ENCODE measurements around the gene LBH. TPM values are rescaled to one million over a fixed set of nuclear protein-coding genes. Genes with fewer than 3 reads are reported as not detected.

The LBH gene
- total RNA-seq, 4 donors from 2014 or later = 7.0 to 37.8 (median 16.3) TPM

- intact Hi-C loops (cut with DNase I; ENCODE audit: low total_unique reads) = no loop called here
- in situ Hi-C loops (cut with MboI; ENCODE audit: low pct_ligation_motif_present in 1 of 4, low pct_unique_long_range_greater_than_20kb in 1 of 4, low sequenced_read_pairs in 3 of 4) = loop anchor here in 1 of 4 donors (25.0 kb wide), 1 partner anchor 948 kb away; no protein-coding TSS in a partner anchor
- TF ChIP-seq POLR2A (IDR thresholded peaks at IDR 0.05) (no peak), EP300 (IDR thresholded peaks at IDR 0.05; ENCODE audit: low read depth) (no peak)
- no peak for DNase-seq
- no peaks in the 10 kb centered on the region for H3K27me3 ChIP-seq
- H3K4me3 ChIP-seq = no peak overlapping the region
- no peak overlapping the region for H3K27ac ChIP-seq
- no peaks in the 10 kb centered on the region for H3K9me3 ChIP-seq
- H3K4me1 ChIP-seq = peaks cover 0 to 16% (median 5%) of the 10 kb centered on the region in 4 donors
- H3K36me3 ChIP-seq = no peaks in the 10 kb centered on the region
- 93 to 97% methylated on average over 3 to 7 of the region's 7 CpGs for WGBS, 2 donors (ENCODE audit: low coverage in 1 of 2)
These were observed 17.3 kb upstream of the LBH start for GRCh38 chr2:30213907-30214463.

GRCh38 chr2:30216157-30216556 is 15.2 kb upstream of the LBH start:
- no peaks in the 10 kb centered on the region for H3K36me3 ChIP-seq
- in situ Hi-C loops (cut with MboI; ENCODE audit: low pct_ligation_motif_present in 1 of 4, low pct_unique_long_range_greater_than_20kb in 1 of 4, low sequenced_read_pairs in 3 of 4) = loop anchor here in 1 of 4 donors (25.0 kb wide), 1 partner anchor 946 kb away; no protein-coding TSS in a partner anchor
- peaks cover 0 to 16% (median 5%) of the 10 kb centered on the region in 4 donors for H3K4me1 ChIP-seq
- H3K4me3 ChIP-seq = no peak overlapping the region
- peaks cover 11% of the 10 kb centered on the region for H3K27me3 ChIP-seq
- no peak overlapping the region for H3K27ac ChIP-seq
- intact Hi-C loops (cut with DNase I; ENCODE audit: low total_unique reads) = no loop called here
- no peak for DNase-seq
- TF ChIP-seq EP300 (IDR thresholded peaks at IDR 0.05; ENCODE audit: low read depth) = no peak
- no peak for TF ChIP-seq POLR2A (IDR thresholded peaks at IDR 0.05)
- no peak for TF ChIP-seq POLR2AphosphoS5 (IDR thresholded peaks at IDR 0.05)
- no peak for TF ChIP-seq CTCF (IDR thresholded peaks at IDR 0.05)
- H3K9me3 ChIP-seq = no peaks in the 10 kb centered on the region

GRCh38 chr2:30217644-30218337 is 13.5 kb upstream of the LBH start:
- WGBS, 2 donors (ENCODE audit: low coverage in 1 of 2) = 38 to 51% methylated on average over 5 to 11 of the region's 11 CpGs
- in situ Hi-C loops (cut with MboI; ENCODE audit: low pct_ligation_motif_present in 1 of 4, low pct_unique_long_range_greater_than_20kb in 1 of 4, low sequenced_read_pairs in 3 of 4) (loop anchor here in 1 of 4 donors (25.0 kb wide), 1 partner anchor 945 kb away; no protein-coding TSS in a partner anchor), intact Hi-C loops (cut with DNase I; ENCODE audit: low total_unique reads) (no loop called here)
- no peaks in the 10 kb centered on the region for H3K36me3 ChIP-seq
- H3K27ac ChIP-seq = peak overlapping the region in 3 of 4 donors; percentile 36 to 57 (median 53)
- TF ChIP-seq CTCF (IDR thresholded peaks at IDR 0.05) (no peak), POLR2AphosphoS5 (IDR thresholded peaks at IDR 0.05) (peak; percentile 21 to 32 (median 30)), EP300 (IDR thresholded peaks at IDR 0.05; ENCODE audit: low read depth) (no peak), POLR2A (IDR thresholded peaks at IDR 0.05) (peak; percentile 41)
- DNase-seq = peak; percentile 82
- H3K27me3 ChIP-seq = peaks cover 11% of the 10 kb centered on the region
- peaks cover 0 to 16% (median 5%) of the 10 kb centered on the region in 4 donors for H3K4me1 ChIP-seq
- H3K9me3 ChIP-seq = no peaks in the 10 kb centered on the region
- H3K4me3 ChIP-seq = peak overlapping the region in 1 of 4 donors; percentile 14

- 60% methylated on average over 6 of the region's 6 CpGs; no CpG with 5 or more reads in 1 of the 2 donors for WGBS, 2 donors (ENCODE audit: low coverage in 1 of 2)
- Histone ChIP-seq H3K4me3 (no peak overlapping the region), H3K36me3 (no peaks in the 10 kb centered on the region), H3K27me3 (peaks cover 11% of the 10 kb centered on the region), H3K4me1 (peaks cover 0 to 16% (median 5%) of the 10 kb centered on the region in 4 donors), H3K9me3 (no peaks in the 10 kb centered on the region), H3K27ac (no peak overlapping the region)
- intact Hi-C loops (cut with DNase I; ENCODE audit: low total_unique reads) (no loop called here), in situ Hi-C loops (cut with MboI; ENCODE audit: low pct_ligation_motif_present in 1 of 4, low pct_unique_long_range_greater_than_20kb in 1 of 4, low sequenced_read_pairs in 3 of 4) (loop anchor here in 1 of 4 donors (25.0 kb wide), 1 partner anchor 944 kb away; no protein-coding TSS in a partner anchor)
- no peak for DNase-seq
- TF ChIP-seq CTCF (IDR thresholded peaks at IDR 0.05) (no peak), POLR2AphosphoS5 (IDR thresholded peaks at IDR 0.05) (no peak), POLR2A (IDR thresholded peaks at IDR 0.05) (no peak), EP300 (IDR thresholded peaks at IDR 0.05; ENCODE audit: low read depth) (no peak)
These were observed 13.0 kb upstream of the LBH start for GRCh38 chr2:30218338-30218713.
